Measurements from ENCODE around the gene IL5RA.

GRCh38 chr3:3031326-3031725, 78.8 kb downstream of the IL5RA start:
- TF ChIP-seq CTCF (IDR thresholded peaks at IDR 0.05) (no peak), REST (IDR thresholded peaks at IDR 0.05; ENCODE audit: insufficient read depth in 1 of 2, low read depth in 2 of 2, low read length in 1 of 2) (no peak), POLR2AphosphoS5 (IDR thresholded peaks at IDR 0.05; ENCODE audit: low read depth, low read length) (no peak), TCF7L2 (IDR thresholded peaks at IDR 0.05; ENCODE audit: low read depth, low read length) (no peak)

Data from Panc1 (cell line).